GM12874 (cell line): ENCODE results near the gene DBX1.

Experiments used
- TF ChIP-seq, protein P1 (sequence below): IDR thresholded peaks from 2 replicates; pipeline ENCODE4 v1.5.1; 2011; ENCODE audit warnings: low read depth, mild to moderate bottlenecking, control low read depth, low read length, moderate library complexity; ENCODE audit not compliant: insufficient read depth

DBX1 gene

DNA sequence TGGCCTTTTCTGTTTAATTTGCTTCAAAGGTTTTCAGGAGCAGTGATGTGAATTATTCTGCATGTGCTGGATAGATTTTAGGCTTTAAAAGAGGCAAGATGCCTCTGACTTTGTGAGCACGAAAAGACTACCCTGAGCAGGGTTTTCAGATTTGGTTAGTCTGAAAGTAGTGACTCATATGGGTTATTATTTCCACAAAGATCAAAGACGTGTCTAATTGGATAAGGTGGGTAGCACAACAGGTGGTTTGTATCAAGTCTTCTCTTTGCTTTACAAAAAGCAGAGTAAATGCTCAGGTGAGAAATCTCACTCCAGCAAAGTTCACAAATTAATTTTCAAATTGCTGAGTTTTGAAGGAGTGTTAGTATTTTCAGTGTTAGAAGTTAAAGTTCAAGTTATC, 37.6 kb upstream of the DBX1 start:
- TF ChIP-seq, protein P1, sequence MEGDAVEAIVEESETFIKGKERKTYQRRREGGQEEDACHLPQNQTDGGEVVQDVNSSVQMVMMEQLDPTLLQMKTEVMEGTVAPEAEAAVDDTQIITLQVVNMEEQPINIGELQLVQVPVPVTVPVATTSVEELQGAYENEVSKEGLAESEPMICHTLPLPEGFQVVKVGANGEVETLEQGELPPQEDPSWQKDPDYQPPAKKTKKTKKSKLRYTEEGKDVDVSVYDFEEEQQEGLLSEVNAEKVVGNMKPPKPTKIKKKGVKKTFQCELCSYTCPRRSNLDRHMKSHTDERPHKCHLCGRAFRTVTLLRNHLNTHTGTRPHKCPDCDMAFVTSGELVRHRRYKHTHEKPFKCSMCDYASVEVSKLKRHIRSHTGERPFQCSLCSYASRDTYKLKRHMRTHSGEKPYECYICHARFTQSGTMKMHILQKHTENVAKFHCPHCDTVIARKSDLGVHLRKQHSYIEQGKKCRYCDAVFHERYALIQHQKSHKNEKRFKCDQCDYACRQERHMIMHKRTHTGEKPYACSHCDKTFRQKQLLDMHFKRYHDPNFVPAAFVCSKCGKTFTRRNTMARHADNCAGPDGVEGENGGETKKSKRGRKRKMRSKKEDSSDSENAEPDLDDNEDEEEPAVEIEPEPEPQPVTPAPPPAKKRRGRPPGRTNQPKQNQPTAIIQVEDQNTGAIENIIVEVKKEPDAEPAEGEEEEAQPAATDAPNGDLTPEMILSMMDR = no peak

DNA sequence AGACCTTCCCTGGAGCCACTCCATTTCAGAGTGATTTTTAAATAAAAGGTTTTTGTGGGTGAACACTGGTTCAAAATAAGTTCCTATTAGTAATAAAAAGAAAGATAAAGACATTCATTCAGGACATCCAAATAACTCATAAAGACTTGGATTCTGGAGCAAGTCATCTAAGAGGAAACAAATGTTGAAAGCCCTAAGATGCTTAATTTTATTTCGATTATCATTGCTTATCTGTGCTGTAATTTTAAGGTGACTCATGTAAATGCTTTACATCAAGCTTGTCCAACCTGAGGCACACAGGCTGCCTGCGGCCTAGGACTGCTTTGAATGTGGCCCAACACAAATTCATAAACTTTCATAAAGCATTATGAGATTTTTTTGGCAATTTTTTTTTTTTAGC, 34.2 kb upstream of the DBX1 start:
- TF ChIP-seq, protein P1 = no peak

DNA sequence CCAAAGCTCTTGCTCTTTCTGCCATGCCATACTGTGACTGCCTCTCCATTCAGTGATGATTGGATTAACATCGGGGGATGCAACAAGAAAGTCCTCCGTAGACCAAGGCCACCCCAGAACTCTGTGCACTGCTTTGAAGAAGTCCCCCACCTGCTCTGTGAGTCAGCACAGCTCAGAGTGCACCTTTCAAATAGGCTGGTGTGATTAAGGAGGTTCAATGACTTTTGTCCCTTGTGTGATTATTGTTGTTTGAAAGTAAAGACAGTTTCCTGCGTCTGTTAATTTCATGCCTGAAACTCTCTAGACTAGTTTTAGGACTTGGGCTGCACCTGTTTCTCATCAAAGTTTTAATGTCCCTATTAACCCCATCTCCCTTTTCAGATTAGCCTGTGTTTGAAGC, 33.0 kb upstream of the DBX1 start:
- TF ChIP-seq, protein P1 = no peak

DNA sequence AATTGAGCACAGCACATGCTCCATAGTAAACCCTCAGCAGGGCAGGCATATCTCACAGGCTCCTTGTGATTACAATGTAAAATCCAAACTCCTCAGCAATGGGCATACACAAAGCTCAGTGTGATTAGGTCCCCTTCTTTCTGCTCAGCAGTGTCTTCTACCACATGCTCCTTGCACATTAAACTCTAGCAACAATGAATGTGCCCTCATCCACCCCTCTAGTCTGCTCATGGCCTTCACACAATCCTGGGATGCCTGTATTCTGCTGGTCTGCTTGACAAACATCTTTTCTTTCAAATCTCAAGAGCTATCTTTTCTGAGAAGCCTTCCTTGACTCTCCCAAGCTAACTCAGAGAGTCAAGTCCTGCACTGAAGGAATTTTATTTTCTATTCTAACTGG, 32.4 kb upstream of the DBX1 start:
- TF ChIP-seq, protein P1 = no peak

DNA sequence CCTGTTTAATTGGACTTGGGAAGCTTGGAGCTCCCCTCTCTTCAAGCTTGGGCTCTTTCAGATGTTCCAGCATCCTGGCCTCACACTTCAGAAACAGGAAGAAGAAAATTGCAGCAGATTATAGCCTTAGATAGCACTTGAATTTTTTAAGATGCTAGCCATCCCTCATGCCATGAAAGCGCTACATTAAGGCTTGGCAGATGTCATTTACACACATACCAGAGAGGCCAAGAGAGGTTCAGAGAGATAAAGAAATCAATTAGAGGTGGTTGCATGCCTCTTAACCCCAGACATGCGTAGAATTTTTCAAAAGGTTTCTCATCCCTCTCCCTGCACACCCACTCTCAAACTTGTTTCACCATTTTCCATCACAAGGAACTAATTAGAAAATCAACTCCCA, 31.9 kb upstream of the DBX1 start:
- TF ChIP-seq, protein P1 = no peak

DNA sequence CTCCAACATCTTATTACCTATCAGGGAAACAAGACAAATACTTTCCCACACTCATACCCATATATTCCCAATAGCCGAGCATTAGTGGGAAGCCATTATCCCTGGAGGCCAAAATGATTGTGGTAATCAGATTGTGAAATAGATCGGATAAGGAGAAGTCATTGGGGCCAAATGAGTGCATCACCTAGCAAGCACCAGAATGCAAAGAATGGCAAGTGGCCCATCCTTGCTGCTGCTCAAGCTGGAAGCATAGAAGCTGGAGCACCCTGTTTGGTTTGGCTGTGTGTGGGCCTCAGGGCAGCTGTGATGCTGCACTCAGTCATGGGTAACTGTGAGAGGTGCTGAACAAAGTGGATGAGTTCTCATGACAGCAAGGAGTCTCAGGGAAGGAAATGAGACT, 18.7 kb upstream of the DBX1 start:
- TF ChIP-seq, protein P1 = no peak

DNA sequence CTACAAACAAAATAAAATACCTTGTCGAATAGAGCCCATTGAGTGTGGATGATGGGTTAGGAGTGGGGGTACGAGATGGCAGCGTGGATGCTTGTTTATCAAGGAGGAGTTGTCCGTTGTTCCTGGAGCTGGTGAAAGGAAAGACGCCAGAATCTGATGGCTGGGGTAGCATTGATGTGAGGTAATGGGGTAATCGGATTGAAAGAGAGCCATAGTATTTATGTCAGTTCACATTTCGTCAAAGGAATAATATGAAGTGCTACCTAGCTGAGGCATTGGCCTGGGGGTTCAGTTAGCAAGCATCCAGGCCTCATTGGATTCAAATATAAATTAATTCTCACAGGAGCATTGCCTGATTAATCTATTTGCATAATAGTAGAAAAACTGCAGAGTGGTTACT, 16.9 kb upstream of the DBX1 start:
- TF ChIP-seq, protein P1 = no peak
